Rectal smooth muscle tissue (tissue), 1 donor: ENCODE data around the gene HOXC11.
A peak's percentile ranks its signal among the peaks of the same experiment; 100 is the strongest.

Source experiments
- H3K27ac ChIP-seq: one replicate; pipeline ENCODE4 v1.7.0; 2013; ENCODE audit warnings: low read depth, low read length, inconsistent platforms
- H3K27me3 ChIP-seq: one replicate; pipeline ENCODE4 v1.7.0; 2013; ENCODE audit warnings: low read length; ENCODE audit not compliant: control insufficient read depth, insufficient read depth
- H3K36me3 ChIP-seq: one replicate; pipeline ENCODE4 v1.7.0; 2013; ENCODE audit warnings: low read length; ENCODE audit not compliant: control insufficient read depth, insufficient read depth
- H3K4me1 ChIP-seq: one replicate; pipeline ENCODE4 v1.7.0; 2013; ENCODE audit warnings: low read length; ENCODE audit not compliant: control insufficient read depth, insufficient read depth
- H3K4me3 ChIP-seq: one replicate; pipeline ENCODE4 v1.7.0; 2013; ENCODE audit warnings: low read length
- H3K9ac ChIP-seq: one replicate; pipeline ENCODE4 v1.7.0; 2013; ENCODE audit warnings: low read length

HOXC11 gene

DNA sequence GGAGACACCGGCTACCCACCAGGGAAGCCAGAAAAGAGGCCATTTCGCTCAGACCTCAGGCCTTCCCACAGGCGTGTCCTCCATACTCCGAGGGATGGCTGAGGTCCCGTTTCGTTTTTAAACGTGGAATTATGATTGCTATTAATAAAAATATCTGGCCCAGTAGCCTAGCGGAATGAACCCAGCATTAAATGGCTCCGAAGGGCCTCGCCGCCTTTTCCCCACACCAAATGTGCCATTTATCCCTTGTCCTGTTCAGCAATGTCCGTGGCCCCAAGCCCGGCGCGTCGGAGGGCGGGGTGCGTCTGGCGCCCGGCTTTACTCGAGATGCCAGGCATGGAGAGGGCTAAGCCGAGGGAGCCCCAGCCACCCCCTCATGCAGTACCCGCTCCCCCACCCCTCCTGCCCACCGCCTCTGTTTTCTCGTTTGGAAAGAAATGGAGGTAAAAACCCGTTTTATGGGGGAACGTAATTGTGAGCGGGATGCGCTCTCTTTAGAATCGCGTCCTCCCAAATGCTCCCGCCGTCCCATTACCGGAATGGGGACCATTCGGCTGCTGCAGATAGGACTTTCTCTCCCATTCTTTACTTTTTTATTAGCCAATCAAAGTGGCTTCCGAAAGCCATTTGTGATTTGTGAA is 41.6 kb downstream of the HOXC11 start:
- H3K4me3 ChIP-seq, result no peak overlapping the region
- H3K27me3 ChIP-seq, result peaks cover 71% of the 10 kb centered on the region
- H3K4me1 ChIP-seq, result peaks cover under 1% of the 10 kb centered on the region

DNA sequence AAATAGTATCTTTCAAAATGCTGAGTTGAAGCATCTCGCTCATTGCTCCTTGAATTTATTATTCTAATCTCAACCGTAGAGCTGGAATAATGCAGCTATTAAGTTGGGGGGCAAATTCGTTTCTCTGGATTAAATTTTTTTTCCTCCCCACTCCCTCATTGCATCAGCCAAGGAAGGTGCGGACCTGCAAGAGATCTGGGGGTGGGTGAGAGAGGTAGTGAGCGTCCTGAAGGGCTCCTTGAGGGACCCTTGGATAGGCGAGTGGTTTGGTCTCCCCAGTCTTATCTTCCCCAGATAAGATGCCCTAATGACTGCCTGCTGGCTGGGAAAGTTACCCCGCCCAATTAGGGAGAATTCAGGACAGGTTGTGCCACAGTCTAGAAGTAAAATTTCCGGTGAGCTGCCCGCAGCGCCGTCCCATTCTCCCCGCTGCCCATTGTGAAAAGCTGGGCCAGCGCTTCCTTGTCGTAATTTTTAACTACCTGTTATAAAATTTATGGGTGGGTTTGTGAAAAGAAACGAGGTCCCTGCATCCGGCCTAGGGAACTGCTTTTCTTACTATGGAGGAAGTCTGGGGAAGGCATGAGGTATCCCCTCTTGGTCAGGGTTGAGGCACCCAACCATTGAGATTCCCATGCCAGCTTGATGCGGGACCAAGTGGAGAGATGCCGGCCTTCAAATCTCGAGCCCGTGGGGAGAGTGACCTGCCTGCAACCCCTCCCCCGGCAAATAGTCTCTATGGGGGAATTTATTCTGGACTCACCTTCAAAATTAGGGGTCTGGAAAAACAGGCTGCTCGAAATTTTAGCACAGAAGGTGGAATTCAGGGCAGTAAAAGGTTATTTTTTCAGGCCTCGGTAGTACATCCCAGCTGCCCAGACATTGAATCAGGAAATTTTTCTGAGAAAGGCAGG is 42.3 kb downstream of the HOXC11 start:
- Histone ChIP-seq H3K4me3 (no peak overlapping the region), H3K9ac (no peak overlapping the region), H3K27me3 (peaks cover 66% of the 10 kb centered on the region), H3K27ac (no peak overlapping the region), H3K36me3 (no peaks in the 10 kb centered on the region), H3K4me1 (no peaks in the 10 kb centered on the region)

More for the DNA sequence above, 41.6 kb downstream of the HOXC11 start:
- no peak overlapping the region for H3K27ac ChIP-seq
- no peaks in the 10 kb centered on the region for H3K36me3 ChIP-seq
- no peak overlapping the region for H3K9ac ChIP-seq

DNA sequence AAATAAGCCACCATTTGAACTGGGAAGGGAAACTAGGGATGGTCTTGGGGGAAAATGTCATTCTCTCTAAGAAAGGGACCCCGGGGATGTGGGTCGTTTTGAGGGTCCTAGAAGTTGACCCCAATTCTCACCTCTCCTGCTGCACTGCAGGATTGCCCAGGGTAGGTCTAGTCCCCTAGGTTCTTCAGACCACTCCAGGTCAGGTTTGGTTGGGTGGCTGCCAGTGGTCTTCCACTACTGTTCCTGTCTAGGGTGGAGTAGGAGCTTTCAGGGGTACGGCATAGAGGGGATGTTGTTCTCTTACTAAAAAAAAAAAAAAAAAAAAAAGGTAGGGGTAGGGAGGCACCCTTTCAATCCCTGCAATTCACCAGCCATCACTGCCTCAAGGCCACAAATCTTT is 43.1 kb downstream of the HOXC11 start:
- H3K4me3 ChIP-seq, result no peak overlapping the region
- peaks cover 63% of the 10 kb centered on the region for H3K27me3 ChIP-seq
- H3K4me1 ChIP-seq, result no peaks in the 10 kb centered on the region
- H3K9ac ChIP-seq, result no peak overlapping the region
- no peaks in the 10 kb centered on the region for H3K36me3 ChIP-seq
- no peak overlapping the region for H3K27ac ChIP-seq

DNA sequence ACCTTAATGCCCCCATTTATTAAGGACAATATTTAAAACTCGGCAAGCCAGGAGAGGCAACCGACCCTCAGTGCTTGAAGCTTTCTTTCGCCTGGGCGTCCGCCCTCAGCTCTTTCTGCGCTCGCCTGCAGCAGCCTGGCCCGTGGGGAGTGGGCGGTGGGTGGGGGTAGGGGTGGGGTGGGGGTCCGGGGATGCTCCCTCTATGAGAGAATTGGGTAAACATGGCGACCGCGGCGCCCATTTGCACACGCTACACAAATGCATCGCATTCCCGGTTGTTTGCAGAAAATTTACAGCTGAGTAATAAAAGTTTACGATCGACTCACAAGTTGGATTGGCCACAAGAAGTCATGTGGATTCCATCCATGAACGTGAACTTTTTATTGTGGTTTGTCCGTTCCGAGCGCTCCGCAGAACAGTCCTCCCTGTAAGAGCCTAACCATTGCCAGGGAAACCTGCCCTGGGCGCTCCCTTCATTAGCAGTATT is 43.6 kb downstream of the HOXC11 start:
- Histone ChIP-seq H3K36me3 (no peaks in the 10 kb centered on the region), H3K4me3 (no peak overlapping the region), H3K27me3 (peaks cover 64% of the 10 kb centered on the region), H3K27ac (no peak overlapping the region), H3K9ac (no peak overlapping the region), H3K4me1 (no peaks in the 10 kb centered on the region)

DNA sequence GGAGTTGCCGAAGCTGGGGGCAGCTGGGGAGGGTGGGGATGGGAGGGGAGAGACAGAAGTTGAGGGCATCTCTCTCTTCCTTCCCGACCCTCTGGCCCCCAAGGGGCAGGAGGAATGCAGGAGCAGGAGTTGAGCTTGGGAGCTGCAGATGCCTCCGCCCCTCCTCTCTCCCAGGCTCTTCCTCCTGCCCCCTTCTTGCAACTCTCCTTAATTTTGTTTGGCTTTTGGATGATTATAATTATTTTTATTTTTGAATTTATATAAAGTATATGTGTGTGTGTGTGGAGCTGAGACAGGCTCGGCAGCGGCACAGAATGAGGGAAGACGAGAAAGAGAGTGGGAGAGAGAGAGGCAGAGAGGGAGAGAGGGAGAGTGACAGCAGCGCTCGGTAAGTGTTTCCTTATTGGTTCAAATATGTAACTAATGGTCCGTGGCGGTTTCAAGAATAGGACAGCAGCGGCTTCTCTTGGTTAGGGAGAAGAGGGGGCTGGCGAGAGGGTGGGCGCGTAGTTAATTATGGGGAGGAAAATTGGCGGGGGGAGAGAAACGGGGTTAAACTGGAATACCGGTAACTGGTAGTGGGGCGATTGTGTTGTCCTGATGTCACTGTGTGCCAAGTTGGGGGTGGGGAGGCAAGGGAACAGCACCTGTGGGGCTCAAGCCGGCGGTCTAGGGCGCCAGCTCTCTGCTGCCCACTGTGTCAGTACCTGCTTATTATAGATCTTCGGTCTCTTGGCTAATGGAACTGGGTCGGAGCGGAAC is 44.3 kb downstream of the HOXC11 start:
- no peaks in the 10 kb centered on the region for H3K4me1 ChIP-seq
- H3K27me3 ChIP-seq, result peaks cover 68% of the 10 kb centered on the region
- H3K36me3 ChIP-seq, result no peaks in the 10 kb centered on the region
- no peak overlapping the region for H3K27ac ChIP-seq
- H3K4me3 ChIP-seq, result peak overlapping the region; percentile 23
- no peak overlapping the region for H3K9ac ChIP-seq

DNA sequence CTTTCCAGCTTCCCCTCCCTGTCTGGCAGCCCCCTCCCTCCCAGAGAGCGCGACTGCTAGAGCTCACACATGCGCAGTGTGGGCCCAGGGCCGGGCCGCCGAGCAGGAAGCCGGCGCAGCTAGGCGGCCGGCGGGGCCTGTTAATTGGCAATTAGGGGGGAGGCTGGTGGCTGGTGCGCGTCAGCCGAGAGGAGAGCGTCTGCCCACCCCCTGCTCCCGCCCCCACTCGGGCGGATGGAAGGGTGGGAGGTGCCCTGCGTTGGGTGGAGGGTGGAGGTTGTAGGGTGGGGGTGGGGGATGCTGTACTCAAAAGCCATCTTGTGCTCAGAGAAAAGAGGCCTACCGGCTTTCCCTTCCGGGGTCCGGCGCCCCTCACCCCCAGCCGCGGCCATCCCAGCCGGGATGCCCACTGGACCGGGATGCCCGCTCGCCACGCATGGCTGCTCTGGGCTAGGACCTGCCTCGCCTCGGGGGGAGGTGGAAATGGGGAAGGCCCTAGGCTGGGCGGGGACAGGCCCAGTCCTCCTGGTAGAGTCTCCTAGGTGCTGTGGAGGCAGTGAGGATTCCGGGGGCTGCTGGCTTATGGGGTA is 45.0 kb downstream of the HOXC11 start:
- H3K27ac ChIP-seq, result no peak overlapping the region
- H3K4me1 ChIP-seq, result no peaks in the 10 kb centered on the region
- peaks cover 66% of the 10 kb centered on the region for H3K27me3 ChIP-seq
- H3K9ac ChIP-seq, result no peak overlapping the region
- no peaks in the 10 kb centered on the region for H3K36me3 ChIP-seq
- peak overlapping the region; percentile 23 for H3K4me3 ChIP-seq

DNA sequence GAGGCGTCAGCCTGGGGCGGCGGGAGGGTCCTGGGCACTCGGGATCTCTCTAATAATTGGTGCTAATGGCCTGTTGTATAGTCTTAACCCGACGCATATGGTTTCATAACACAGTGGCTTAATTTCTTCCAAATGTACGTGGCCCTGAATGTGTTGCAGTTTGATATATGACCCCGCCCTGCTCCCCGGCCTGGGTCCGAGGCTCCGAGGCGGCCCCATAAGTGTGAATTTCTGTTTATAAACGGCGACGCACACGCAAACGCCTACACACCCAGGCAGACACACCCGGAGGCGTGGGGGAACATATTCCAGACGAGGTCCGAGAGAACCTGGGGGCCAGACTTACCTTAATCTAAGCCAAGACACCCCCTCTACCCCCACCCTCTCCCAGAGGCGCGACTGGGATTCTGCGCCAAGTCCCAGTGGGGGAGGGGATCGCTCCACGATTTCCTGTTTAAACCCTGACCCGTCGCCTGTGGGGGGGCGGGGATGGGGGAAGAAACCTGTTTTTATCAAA is 45.6 kb downstream of the HOXC11 start:
- H3K4me3 ChIP-seq, result peak overlapping the region; percentile 23
- no peak overlapping the region for H3K27ac ChIP-seq
- peaks cover 66% of the 10 kb centered on the region for H3K27me3 ChIP-seq
- no peak overlapping the region for H3K9ac ChIP-seq
- no peaks in the 10 kb centered on the region for H3K4me1 ChIP-seq
- H3K36me3 ChIP-seq, result no peaks in the 10 kb centered on the region

DNA sequence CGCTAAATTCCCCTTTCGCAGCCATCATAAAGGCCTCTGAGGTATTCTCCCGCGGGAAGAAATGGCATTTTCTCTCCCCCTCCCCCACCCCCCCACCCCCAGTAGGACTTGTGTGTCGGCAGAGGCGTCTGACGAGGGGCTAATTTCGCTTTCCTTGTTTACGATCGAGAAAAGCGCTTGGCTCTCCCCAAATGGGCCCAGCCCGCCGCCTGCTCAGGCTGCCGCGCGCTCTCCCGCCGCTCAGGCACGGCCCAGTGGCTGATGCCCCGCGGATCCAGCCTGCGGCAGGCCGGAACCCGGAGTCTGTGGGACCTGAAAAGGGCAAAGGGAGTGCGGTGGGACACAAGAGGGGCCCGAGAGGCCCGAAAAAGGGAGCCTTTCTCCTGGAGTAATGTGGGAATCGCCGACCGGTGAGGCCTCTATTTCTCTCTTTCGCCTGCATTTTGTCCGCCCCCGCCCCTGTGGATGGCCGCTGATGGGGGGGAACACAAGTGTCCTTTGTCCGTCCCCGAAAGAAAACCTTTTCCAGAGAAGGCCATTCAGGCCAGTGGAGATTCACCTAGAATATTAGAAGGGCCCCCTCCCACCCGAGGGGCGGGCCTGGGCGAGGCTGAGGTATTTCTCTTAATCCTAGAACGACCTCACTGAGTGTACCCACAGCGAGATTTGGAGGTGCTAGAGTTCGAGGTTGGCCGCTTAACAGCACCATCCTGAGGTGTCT is 46.3 kb downstream of the HOXC11 start:
- Histone ChIP-seq H3K36me3 (no peaks in the 10 kb centered on the region), H3K9ac (no peak overlapping the region), H3K27me3 (peaks cover 66% of the 10 kb centered on the region), H3K4me3 (no peak overlapping the region), H3K27ac (no peak overlapping the region), H3K4me1 (no peaks in the 10 kb centered on the region)

DNA sequence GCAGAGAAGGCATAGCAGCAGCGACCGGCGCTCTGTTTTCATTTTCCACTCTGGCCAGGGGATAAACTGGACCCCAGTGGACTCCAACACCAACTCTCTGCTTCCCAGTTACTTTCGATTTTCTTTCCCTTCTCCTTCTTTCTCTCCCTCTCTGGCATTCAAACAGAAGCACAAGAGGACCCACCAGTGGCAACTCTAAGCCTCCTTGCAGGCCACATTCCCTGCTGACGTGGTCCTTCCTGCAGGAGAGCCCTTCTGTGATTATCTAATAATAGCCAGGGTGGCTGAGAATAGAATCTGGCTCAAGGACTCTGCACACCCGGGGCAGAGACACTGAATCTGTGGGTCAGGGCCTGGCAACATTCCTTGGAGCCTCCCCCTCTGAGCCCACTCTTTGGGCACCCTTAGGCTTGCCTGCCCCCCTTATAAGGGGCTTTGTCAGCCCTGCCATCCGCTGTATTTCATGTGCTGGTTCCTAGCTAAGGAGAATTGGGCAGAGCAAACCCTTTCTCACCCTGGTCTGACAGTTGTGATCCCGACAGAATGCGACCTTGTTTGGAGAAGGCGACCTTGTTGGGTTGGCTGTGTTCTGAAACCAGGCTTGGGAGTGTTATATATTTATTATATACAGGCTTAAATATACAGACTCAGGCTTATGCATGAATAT is 47.1 kb downstream of the HOXC11 start:
- H3K27ac ChIP-seq, result no peak overlapping the region
- H3K4me3 ChIP-seq, result no peak overlapping the region
- H3K4me1 ChIP-seq, result no peaks in the 10 kb centered on the region
- H3K36me3 ChIP-seq, result no peaks in the 10 kb centered on the region
- H3K9ac ChIP-seq, result no peak overlapping the region
- peaks cover 63% of the 10 kb centered on the region for H3K27me3 ChIP-seq

DNA sequence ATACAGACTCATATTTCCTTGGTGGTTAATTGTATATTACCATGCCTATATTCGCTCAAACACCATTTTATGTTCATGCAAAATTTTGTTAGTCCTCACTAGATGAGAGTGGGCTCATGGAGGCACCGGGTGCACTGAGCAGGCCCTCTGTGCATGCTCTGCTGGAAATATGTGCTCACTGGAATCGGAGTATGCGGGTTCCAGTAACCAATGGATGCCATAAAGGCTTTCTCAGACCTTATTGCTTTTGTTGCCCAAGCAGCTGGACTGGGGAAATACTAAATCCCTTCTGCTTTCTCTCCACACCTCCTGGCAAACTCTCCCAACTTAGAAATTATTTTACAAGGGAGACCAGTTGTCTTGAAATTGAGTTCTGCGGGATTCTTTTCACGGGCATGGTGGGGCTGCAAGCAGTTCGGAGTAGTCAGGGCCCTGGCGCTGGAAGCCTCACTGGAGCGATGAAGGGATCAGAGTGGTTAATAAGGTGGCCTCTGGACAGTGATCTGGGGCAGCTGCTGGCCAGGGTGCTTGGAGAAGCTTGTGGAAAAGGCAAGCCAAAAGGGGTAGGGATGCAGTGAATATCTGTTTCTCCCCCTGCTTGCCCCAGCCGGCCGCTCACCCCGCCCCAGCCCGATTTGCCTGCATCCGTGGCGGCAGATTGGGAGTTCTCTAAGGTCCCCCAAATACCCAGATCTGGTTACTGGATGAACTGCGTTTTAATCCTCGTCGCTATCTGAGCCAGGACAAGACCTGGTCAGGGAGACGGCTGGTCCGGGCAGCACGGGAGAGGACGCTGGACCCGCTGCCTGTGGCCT is 47.9 kb downstream of the HOXC11 start:
- H3K36me3 ChIP-seq, result no peaks in the 10 kb centered on the region
- H3K4me1 ChIP-seq, result no peaks in the 10 kb centered on the region
- no peak overlapping the region for H3K27ac ChIP-seq
- H3K4me3 ChIP-seq, result no peak overlapping the region
- H3K9ac ChIP-seq, result no peak overlapping the region
- H3K27me3 ChIP-seq, result peaks cover 62% of the 10 kb centered on the region
